Astrocyte (in vitro differentiated cells and primary cell): ENCODE data around the gene TEDC1. TPM values are rescaled to one million over a fixed set of nuclear protein-coding genes. Genes with fewer than 3 reads are reported as not detected.

Source experiments
- DNase-seq: peaks from one replicate; pipeline ENCODE4 v3.0.0-alpha.2; 2010; ENCODE audit warnings: low read depth
- FAIRE-seq: peaks from 2 replicates; lab custom pipeline; 2011; peaks lifted over from hg19 to GRCh38; lab: Jason Lieb, UNC
- H2AFZ ChIP-seq: 2 replicates; pipeline ENCODE4 v1.6.0; 2012; ENCODE audit warnings: low read depth, low read length, inconsistent platforms
- H3K27ac ChIP-seq: 2 replicates; pipeline ENCODE4 v1.5.1; 2011; ENCODE audit warnings: low read depth, low read length, inconsistent platforms
- H3K27me3 ChIP-seq: 2 replicates; pipeline ENCODE4 v1.6.0; 2011; ENCODE audit warnings: low read length, inconsistent platforms; ENCODE audit not compliant: insufficient read depth
- H3K36me3 ChIP-seq: 2 replicates; pipeline ENCODE4 v1.5.1; 2011; ENCODE audit warnings: low read length, inconsistent platforms; ENCODE audit not compliant: insufficient read depth
- H3K4me1 ChIP-seq: 2 replicates; pipeline ENCODE4 v1.5.1; 2011; ENCODE audit warnings: low read length, inconsistent platforms; ENCODE audit not compliant: insufficient read depth
- H3K4me2 ChIP-seq: 2 replicates; pipeline ENCODE4 v1.6.0; 2012; ENCODE audit warnings: low read length, inconsistent platforms
- H3K4me3 ChIP-seq: 2 replicates; pipeline ENCODE4 v1.5.1; 2011; ENCODE audit warnings: low read depth, mild to moderate bottlenecking, low read length, inconsistent platforms; ENCODE audit not compliant: insufficient read depth
- H3K79me2 ChIP-seq: 2 replicates; pipeline ENCODE4 v1.6.0; 2012; ENCODE audit warnings: mild to moderate bottlenecking, low read length, inconsistent platforms; ENCODE audit not compliant: insufficient read depth
- H3K9ac ChIP-seq: 2 replicates; pipeline ENCODE4 v1.6.0; 2012; ENCODE audit warnings: mild to moderate bottlenecking, low read length, inconsistent platforms
- H3K9me3 ChIP-seq: 2 replicates; pipeline ENCODE4 v1.5.1; 2012; ENCODE audit warnings: low read depth, mild to moderate bottlenecking, low read length, inconsistent platforms; ENCODE audit not compliant: insufficient read depth
- H4K20me1 ChIP-seq: 2 replicates; pipeline ENCODE4 v1.6.0; 2012; ENCODE audit warnings: low read length, inconsistent platforms; ENCODE audit not compliant: insufficient read depth
- H3K27ac Mint-ChIP-seq: one replicate; pipeline ENCODE4 v1.8.0; 2021; ENCODE audit warnings: mild to moderate bottlenecking, mixed read lengths; ENCODE audit not compliant: unreplicated experiment
- H3K27me3 Mint-ChIP-seq: one replicate; pipeline ENCODE4 v1.8.0; 2021; ENCODE audit warnings: low read depth, mixed read lengths; ENCODE audit not compliant: unreplicated experiment
- H3K36me3 Mint-ChIP-seq: one replicate; pipeline ENCODE4 v1.8.0; 2021; ENCODE audit warnings: low read depth, mixed read lengths; ENCODE audit not compliant: unreplicated experiment
- H3K4me1 Mint-ChIP-seq: one replicate; pipeline ENCODE4 v1.8.0; 2021; ENCODE audit warnings: low read depth, mixed read lengths; ENCODE audit not compliant: unreplicated experiment
- H3K4me3 Mint-ChIP-seq: one replicate; pipeline ENCODE4 v1.8.0; 2021; ENCODE audit warnings: mild to moderate bottlenecking, moderate library complexity, mixed read lengths; ENCODE audit not compliant: unreplicated experiment
- H3K9me3 Mint-ChIP-seq: one replicate; pipeline ENCODE4 v1.8.0; 2021; ENCODE audit warnings: mild to moderate bottlenecking, mixed read lengths; ENCODE audit not compliant: unreplicated experiment
- CTCF ChIP-seq: IDR thresholded peaks from 2 replicates; pipeline ENCODE4 v1.5.1; 2011; ENCODE audit warnings: low read depth, mild to moderate bottlenecking, inconsistent platforms, low read length, moderate library complexity; ENCODE audit not compliant: insufficient read depth
- EZH2 ChIP-seq: IDR thresholded peaks from 2 replicates; pipeline ENCODE4 v1.6.1; 2012; ENCODE audit warnings: mild to moderate bottlenecking, low read length, inconsistent platforms; ENCODE audit not compliant: insufficient read depth
- total RNA-seq: library from RNA; stranded (reverse); gene quantifications from 2 replicates; pipeline ENCODE4 v1.2.1, GENCODE V29; 2021

The TEDC1 gene
- total RNA-seq, 1 donor from 2014 or later = 5.5 TPM

GRCh38 chr14:105519946-105520698 is 29.1 kb downstream of the TEDC1 start:
- FAIRE-seq = no peak
- H3K27me3 Mint-ChIP-seq = peaks cover 60% of the 10 kb centered on the region

GRCh38 chr14:105525326-105525725 is 34.3 kb downstream of the TEDC1 start:
- Mint-ChIP-seq H3K27me3 (peaks cover 34% of the 10 kb centered on the region), H3K4me1 (no peaks in the 10 kb centered on the region), H3K9me3 (peaks cover 2% of the 10 kb centered on the region), H3K36me3 (no peaks in the 10 kb centered on the region), H3K27ac (no peak overlapping the region), H3K4me3 (no peak overlapping the region)
- no peak overlapping the region for H3K27ac ChIP-seq
- TF ChIP-seq EZH2 (no peak), CTCF (no peak)
- no peak overlapping the region for H3K4me2 ChIP-seq
- no peaks in the 10 kb centered on the region for H3K79me2 ChIP-seq
- H3K4me3 ChIP-seq = no peak overlapping the region
- H3K36me3 ChIP-seq = no peaks in the 10 kb centered on the region
- DNase-seq = no peak
- no peak overlapping the region for H2AFZ ChIP-seq
- H3K9ac ChIP-seq = no peak overlapping the region
- no peaks in the 10 kb centered on the region for H4K20me1 ChIP-seq
- H3K4me1 ChIP-seq = peaks cover 7% of the 10 kb centered on the region
- no peaks in the 10 kb centered on the region for H3K9me3 ChIP-seq
- H3K27me3 ChIP-seq = no peaks in the 10 kb centered on the region
- FAIRE-seq = no peak

More at GRCh38 chr14:105519946-105520698, 29.1 kb downstream of the TEDC1 start:
- H3K27ac Mint-ChIP-seq = no peak overlapping the region
- H3K4me3 Mint-ChIP-seq = no peak overlapping the region
- no peaks in the 10 kb centered on the region for H3K36me3 Mint-ChIP-seq
- no peak for TF ChIP-seq CTCF
- no peak for TF ChIP-seq EZH2
- no peaks in the 10 kb centered on the region for H3K9me3 ChIP-seq
- H3K27me3 ChIP-seq = no peaks in the 10 kb centered on the region
- peaks cover 8% of the 10 kb centered on the region for H3K9me3 Mint-ChIP-seq
- H3K4me1 Mint-ChIP-seq = peaks cover 3% of the 10 kb centered on the region
- no peak overlapping the region for H3K4me2 ChIP-seq
- no peak overlapping the region for H3K27ac ChIP-seq
- no peaks in the 10 kb centered on the region for H4K20me1 ChIP-seq
- H3K4me1 ChIP-seq = no peaks in the 10 kb centered on the region
- no peaks in the 10 kb centered on the region for H3K36me3 ChIP-seq
- H3K4me3 ChIP-seq = no peak overlapping the region
- no peak for DNase-seq
- no peak overlapping the region for H3K9ac ChIP-seq
- no peaks in the 10 kb centered on the region for H3K79me2 ChIP-seq
- no peak overlapping the region for H2AFZ ChIP-seq
